GM12801 (cell line): ENCODE results near the gene MCF2L.

Experiments used
- CTCF ChIP-seq: IDR thresholded peaks from one replicate; pipeline ENCODE4 v1.5.1; 2011; ENCODE audit warnings: control low read depth; ENCODE audit not compliant: insufficient read length; ENCODE audit errors: extremely low read depth

Gene MCF2L

GRCh38 chr13:112928972-112929782 is 39.8 kb upstream of the MCF2L start:
- no peak for TF ChIP-seq CTCF

GRCh38 chr13:112929783-112930055 is 39.3 kb upstream of the MCF2L start:
- no peak for TF ChIP-seq CTCF

GRCh38 chr13:112930192-112930591 is 38.8 kb upstream of the MCF2L start:
- TF ChIP-seq CTCF: no peak

- no peak for TF ChIP-seq CTCF
Measured at GRCh38 chr13:112931028-112931934, 37.7 kb upstream of the MCF2L start.

- TF ChIP-seq CTCF: no peak
Measured at GRCh38 chr13:112932971-112933370, 36.0 kb upstream of the MCF2L start.

GRCh38 chr13:112933649-112934048 is 35.4 kb upstream of the MCF2L start:
- no peak for TF ChIP-seq CTCF

- no peak for TF ChIP-seq CTCF
Measured at GRCh38 chr13:112934078-112934477, 34.9 kb upstream of the MCF2L start.
